Activated CD4-positive, alpha-beta memory T cell treated with anti-CD3 and anti-CD28 coated beads, Interleukin-2, amount 10 ng/mL, durations not matched to agents 7 days and 5 days (primary cell): ENCODE results near the gene HEPH. TPM values are rescaled to one million over a fixed set of nuclear protein-coding genes. Genes with fewer than 3 reads are reported as not detected.

Experiments
- CTCF ChIA-PET: fragments of 350-600 bp; sonication (Branson Sonifier 250); formaldehyde crosslinking; loops from one replicate; lab custom pipeline; 2021; ENCODE audit warnings: antibody characterized with exemption, inconsistent platforms; lab: Charles Lee
- POLR2A ChIA-PET: fragments of 350-600 bp; sonication (Branson Sonifier 250); formaldehyde crosslinking; loops from one replicate; lab custom pipeline; 2021; ENCODE audit warnings: antibody characterized with exemption; lab: Charles Lee
- DNase-seq: peaks from one replicate; pipeline ENCODE4 v3.0.0-alpha.2; 2020
- H3K27ac Mint-ChIP-seq: one replicate; pipeline ENCODE4 v1.8.0; 2021; ENCODE audit warnings: mild to moderate bottlenecking, mixed read lengths
- H3K27me3 Mint-ChIP-seq: one replicate; pipeline ENCODE4 v1.8.0; 2021; ENCODE audit warnings: mixed read lengths
- H3K36me3 Mint-ChIP-seq: one replicate; pipeline ENCODE4 v1.8.0; 2021; ENCODE audit warnings: low read depth, mixed read lengths
- H3K4me1 Mint-ChIP-seq: one replicate; pipeline ENCODE4 v1.8.0; 2021; ENCODE audit warnings: mixed read lengths
- H3K4me3 Mint-ChIP-seq: one replicate; pipeline ENCODE4 v1.8.0; 2021; ENCODE audit warnings: mild to moderate bottlenecking, mixed read lengths
- H3K9me3 Mint-ChIP-seq: one replicate; pipeline ENCODE4 v1.8.0; 2021; ENCODE audit warnings: mixed read lengths
- total RNA-seq, 2 experiments: library from RNA; stranded (reverse); gene quantifications; one replicate each; pipeline ENCODE4 v1.2.3, GENCODE V29; 2021

Gene HEPH
- total RNA-seq, 2 experiments from 2014 or later, result not detected

DNA sequence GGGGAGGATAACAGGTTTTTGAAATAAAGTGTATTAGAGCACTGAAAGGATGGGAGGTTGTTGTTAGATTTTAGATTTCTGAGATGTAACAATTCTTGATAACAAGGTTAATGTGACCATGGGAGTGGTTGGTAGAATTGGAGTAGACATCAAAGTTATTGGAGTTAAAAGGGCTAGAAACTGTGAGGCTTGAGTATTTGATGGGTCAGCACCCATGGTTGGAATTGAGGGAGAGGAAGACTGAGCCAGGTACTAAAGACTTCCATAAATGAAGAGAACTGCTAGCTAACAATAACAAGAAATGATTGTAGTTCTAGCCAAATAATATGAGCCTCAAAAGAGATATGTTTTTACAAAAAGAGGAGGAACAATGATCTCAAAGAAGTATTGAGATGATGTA lies 98.8 kb downstream of the HEPH start:
- H3K9me3 Mint-ChIP-seq, result no peaks in the 10 kb centered on the region
- CTCF ChIA-PET, result no interaction called here

More for the DNA sequence above, 98.8 kb downstream of the HEPH start:
- no peaks in the 10 kb centered on the region for H3K27me3 Mint-ChIP-seq
- DNase-seq, result no peak
- no peaks in the 10 kb centered on the region for H3K36me3 Mint-ChIP-seq
- POLR2A ChIA-PET, result no interaction called here
- no peaks in the 10 kb centered on the region for H3K4me1 Mint-ChIP-seq
- no peak overlapping the region for H3K4me3 Mint-ChIP-seq
- H3K27ac Mint-ChIP-seq, result no peak overlapping the region

Other genes with a start within 250 kb of the HEPH start
- gene VSIG4, start 124.2 kb upstream of the HEPH start, total RNA-seq, result not detected